ENCODE results near the gene TRAK1.

TRAK1 gene

GRCh38 chr3:42257007-42257406, 165.8 kb downstream of the TRAK1 start:
- DNase-seq: no peak

DNA sequence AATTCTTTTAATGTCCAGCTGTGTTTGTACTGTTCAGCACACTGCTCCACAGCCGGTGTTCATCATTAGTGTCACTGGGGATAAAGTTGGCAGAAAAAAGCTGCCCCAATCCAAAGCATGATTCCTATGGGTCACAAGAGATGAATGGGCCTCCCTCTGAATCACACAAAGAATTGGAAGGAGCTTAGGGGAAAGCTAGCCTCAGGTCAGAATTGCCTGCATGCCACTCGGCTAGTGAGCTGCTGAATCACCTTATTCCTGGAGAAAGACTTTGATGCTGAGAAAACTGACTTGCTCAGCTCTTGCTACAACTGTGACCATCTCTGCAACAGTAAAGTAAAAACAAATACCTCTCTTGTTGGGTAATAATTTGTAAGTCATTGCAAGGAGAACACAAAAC, 171.4 kb downstream of the TRAK1 start:
- DNase-seq: no peak

GRCh38 chr3:42263354-42264346, 172.5 kb downstream of the TRAK1 start:
- no peak for DNase-seq

GRCh38 chr3:42264399-42265058, 173.4 kb downstream of the TRAK1 start:
- DNase-seq: no peak

DNA sequence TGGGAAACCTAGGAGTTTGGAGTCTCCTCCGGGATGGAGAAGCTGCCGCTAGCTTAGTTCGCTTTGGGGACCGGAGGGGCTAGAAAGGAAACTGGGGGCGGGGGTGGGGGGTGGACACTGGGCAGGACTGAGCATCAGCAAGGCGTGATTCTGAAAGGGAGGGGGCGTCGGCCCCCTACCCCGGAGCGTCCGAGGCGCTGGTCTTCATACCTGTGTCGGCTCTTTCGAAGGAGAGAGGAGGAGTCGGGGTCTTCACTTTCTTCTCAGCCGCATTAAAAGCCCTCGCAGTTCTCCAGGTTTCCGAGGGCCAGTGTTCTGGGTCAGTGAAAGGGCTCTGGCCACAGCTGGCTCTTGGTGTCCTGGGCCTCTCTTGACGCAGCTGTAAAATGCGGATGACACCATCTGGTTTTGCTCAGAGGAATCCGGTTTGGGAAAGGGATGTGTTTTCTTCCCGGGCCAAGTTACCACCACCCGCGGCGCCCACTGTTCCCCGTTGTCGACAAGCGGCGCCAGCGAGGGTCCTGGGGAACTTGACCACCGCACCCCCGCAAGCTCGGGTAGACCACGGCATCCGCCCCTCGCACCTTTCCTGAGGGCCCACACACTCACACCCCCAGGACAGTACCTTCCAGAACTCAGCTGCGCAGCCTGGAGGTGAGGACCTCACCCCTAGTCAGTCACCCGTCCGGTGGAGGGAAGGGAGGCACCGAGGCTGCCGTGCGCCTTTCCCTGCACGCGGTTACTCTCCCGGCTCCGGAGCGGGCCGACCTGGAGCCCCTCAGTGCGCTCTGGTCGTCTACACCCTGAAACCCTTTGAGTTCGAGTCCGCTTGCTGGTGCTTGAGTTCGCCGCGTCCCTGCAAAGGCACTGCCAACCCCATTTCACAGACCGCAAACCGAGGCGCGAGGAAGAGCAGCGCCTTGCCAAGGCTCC, 174.2 kb downstream of the TRAK1 start:
- no peak for DNase-seq

- DNase-seq: no peak
Observed at GRCh38 chr3:42266085-42266484, 174.9 kb downstream of the TRAK1 start, which contains the start of gene CCK. TSS of gene CCK (minus strand) at chr3:42266185. CDS start at chr3:42263630, 2,555 bp downstream.

DNA sequence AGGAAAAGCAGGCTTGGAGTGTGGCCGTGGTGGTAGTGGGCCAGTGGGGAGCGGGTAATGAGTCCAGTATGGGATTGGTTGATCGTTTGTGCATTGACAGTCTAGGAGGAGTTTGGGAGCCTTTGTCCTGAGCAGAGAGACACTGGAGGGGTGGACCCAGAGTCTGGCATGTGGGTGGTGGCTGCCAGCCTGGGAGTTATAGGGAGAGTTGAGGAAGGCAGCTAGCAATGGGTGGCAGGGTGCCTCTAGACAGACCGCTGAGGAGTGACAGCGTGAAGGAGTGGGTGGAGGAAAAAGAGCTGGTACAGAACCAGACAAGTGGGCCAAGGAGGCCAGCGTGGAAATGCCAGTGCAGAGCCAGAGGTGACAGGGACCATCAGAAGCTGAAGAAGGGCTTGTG, 176.7 kb downstream of the TRAK1 start:
- DNase-seq: no peak

DNA sequence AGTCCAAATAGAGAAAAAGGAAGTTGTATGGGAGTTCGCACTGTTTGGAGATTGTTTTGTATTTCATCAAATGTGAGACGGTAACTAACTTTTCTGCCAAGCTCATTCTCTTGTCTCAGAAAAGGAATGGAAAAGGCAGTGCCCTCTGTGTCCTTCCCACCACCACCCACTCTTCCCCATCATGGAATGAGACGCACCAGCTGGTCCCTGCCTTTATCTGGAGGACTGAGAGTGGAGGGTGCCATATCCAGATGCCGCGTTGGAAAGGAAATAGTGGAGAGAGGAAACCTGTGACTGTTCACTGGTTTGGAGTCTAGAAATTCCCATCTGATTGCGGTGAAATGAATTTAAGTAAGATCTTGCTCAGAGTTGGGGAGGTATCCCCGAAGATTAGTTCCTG, 178.5 kb downstream of the TRAK1 start:
- DNase-seq: no peak

- DNase-seq: peak; percentile 32 to 77
Observed at GRCh38 chr3:42270561-42270960, 179.4 kb downstream of the TRAK1 start.

GRCh38 chr3:42271786-42272185, 180.6 kb downstream of the TRAK1 start:
- DNase-seq: no peak

DNA sequence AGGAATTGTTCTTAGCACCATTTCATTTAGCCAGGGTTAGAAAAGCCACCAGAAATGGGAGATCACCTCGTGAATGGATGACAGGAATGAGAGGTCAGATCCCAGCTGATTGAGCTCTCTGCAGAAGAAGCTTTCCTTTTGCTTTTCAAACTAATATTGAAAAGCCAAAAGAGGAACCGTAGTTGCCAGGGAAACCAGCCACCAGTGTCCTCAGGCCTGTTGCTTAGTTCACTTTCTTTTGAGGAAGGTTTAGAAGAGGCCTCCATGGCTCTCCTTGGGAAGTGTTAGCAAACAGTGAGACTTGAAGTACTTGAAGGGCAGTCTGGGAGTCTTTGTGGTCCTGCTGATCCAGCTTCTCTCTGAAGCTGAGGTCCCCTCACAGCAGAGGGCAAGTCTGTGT, 182.2 kb downstream of the TRAK1 start:
- DNase-seq: no peak

- DNase-seq: no peak
Observed at GRCh38 chr3:42274266-42274665, 183.1 kb downstream of the TRAK1 start.

DNA sequence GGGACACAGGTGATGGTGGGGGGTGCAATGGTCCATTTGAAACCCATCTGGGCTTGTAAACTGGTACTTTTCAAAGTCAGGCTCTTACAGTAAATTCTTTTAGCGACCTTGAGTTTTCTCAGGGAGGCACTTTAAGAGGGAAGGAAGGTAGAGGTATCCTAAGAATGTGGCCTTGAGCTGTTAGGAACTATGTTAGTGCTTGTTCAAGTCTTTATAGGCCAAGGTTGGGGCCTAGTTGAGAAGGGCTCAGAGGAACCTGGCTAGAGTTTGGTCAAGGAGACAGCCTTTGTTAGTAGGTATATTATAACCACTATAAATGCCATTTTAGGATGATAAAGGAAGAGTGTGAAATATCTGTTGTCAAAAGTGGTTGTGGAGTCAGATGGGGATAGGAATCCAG, 184.1 kb downstream of the TRAK1 start:
- DNase-seq: no peak
